HG02840 (cell line): ENCODE results near the gene LHPP.

ENCODE experiments used
- ATAC-seq: cut with Tn5 transposase; IDR thresholded peaks from one replicate; pipeline ENCODE4 v1.9.1; 2021; ENCODE audit warnings: mild to moderate bottlenecking, moderate library complexity, moderate number of reproducible peaks; ENCODE audit not compliant: unreplicated experiment, low FRiP score

The LHPP gene

DNA sequence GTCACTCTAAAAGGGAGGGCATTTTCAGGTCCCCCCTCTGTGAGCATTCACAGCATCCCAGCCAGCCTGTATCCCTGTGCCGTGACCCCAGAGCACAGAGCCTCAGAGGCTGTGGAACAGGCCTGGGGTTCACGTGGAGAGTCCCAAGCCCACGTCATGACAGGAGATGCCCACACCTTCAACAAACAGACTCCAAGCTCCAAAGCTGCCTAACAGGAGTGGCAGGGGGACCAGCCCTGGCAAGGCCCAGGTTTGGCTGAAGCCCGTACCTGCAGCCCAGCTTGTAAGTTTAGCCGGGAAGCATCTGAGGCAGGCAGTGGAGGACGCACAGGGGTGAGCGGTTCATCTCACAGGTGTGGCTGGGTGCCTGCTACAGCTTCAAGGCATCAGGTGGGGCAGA is 33.5 kb downstream of the LHPP start:
- ATAC-seq: no peak

DNA sequence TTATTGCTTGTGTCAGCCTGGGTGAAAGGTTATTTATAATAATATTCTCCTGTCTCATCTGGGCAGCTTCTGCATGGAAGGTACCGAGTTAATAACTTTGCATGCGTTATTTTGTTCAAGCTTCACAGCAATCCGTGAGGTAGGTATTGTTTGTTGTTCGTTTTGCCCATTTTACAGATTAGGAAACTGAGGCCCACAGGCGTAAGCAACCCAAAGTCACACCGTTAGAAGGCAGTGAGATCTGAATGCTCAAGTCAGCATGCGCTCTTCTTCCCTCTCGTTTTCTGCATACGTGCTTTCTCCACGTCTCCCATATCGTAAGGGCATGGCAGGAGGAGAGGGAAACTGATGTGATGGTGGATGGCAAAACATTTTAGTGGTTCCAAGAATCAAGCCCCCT is 34.1 kb downstream of the LHPP start:
- no peak for ATAC-seq

DNA sequence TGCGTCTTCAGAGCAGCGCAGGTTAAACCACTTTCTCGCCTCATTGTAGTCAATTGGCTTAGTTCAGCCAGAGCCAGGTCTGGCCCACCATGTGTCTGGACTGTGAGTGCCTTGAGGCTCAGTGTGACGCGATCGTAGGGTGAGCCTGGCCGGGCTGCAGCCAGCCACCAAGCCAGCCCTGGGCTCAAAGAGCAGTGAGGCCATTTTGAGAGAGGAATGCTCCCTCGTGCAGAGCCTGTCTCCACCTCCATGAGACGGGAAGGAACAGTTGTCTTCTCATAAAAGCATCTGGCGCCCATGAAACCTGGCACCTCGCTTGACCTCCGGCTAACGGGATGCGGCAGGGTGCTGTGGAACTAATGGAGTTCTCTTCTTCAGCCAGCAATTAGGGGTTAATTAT is 34.5 kb downstream of the LHPP start:
- no peak for ATAC-seq

DNA sequence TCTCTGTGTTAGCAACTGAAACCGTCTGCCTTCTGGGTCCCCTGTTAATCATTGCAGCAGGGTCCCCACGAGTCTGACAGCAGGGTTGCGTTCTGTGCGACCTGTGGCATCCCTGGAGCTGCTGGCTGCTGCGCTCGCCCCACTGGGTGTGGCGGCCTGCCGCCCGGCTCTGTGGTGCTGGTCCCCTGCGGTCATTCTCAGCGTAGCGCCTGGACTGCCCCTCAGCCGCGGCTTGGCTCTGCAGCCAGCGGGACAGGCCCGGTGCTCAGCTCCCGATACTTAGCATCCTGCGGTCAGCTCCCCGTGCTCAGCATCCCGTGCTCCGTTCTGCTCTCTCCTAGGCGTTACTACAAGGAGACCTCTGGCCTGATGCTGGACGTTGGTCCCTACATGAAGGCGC is 35.0 kb downstream of the LHPP start:
- no peak for ATAC-seq

DNA sequence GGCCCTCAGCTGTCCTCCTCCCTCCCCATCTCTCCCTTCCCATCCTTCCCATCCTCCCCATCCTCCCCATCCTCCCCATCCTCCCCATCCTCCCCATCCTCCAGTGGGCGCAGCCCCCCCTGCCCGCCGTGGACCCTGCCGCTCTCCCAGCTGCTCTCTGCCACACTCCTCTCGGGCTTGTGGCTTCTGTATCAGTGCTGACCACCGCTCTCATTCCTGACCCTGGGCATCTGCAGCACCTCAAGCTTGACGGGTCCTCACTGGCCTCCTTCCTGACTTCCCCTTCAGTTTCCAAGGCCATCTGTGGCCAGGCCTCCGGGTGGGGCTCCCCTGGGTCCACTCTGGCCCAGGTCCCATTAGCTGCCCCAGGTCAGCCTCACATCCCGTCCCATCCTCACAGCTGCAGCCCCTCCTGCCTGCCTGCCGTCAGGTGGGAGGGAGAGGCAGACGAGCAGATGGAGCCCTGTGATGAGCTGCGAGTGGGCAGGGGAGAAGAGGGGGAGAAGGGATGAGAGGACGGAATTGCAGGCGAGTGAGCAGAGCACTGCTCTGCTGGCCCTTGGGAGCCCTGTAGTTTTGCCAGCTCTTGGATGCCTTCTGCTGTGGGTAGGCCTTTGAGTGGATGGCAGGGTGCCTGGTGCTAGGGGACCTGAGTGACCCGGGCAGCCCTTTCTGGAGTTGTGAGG is 35.7 kb downstream of the LHPP start:
- no peak for ATAC-seq

DNA sequence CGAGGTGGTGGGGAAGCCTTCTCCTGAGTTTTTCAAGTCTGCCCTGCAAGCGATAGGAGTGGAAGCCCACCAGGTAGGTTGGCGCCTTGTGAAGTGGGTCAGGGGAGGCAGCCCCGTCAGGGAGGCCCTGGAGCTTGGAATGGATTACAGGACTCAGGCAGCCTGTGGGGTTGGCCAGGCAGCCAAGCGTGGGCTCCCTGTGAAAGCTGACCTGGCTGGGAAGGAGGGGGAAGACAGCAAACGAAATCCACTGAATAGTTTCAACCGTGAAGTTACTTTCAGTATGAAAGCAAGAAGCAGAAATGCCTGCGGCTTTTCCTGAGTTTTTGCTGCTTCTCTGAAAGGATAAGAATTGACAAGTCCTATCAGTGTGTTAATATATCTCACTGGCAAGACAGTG is 36.4 kb downstream of the LHPP start:
- no peak for ATAC-seq

DNA sequence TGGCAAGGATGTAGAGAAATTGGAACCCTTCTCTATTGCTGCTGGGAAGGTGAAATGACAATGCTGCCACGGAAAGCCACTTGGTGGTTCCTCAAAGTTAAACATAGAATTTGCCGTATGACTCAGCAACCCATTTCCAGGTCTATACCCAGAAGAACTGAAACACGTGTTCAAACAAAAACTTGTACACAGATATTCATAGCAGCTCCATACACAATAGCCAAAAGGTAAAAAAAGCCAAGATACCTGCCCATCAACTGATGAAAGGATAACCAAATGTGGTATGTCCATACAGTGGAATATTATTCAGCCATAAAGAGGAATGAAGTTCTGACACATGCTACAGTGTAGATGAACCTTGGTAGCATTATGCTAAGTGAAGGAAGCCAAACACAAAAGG is 39.1 kb downstream of the LHPP start:
- no peak for ATAC-seq

DNA sequence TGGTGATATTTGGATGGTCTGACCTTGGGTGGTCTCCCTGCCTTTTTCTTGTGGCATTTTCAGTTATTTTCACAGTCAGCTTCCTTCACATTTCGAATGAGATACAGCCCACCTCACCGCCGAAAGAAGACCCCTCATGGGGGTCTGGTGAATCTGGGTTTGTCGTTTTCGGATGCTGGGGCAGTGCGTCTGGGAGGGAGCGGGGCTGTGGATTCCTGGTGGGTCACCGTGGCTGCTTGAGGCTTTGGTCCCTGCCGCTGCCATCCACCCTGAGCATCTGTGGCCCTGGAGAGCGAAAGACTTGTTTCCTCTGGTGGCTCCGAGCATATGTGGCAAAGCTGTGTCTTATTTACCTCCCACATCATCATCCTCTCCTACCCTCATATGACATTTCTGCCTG is 43.1 kb downstream of the LHPP start:
- no peak for ATAC-seq

DNA sequence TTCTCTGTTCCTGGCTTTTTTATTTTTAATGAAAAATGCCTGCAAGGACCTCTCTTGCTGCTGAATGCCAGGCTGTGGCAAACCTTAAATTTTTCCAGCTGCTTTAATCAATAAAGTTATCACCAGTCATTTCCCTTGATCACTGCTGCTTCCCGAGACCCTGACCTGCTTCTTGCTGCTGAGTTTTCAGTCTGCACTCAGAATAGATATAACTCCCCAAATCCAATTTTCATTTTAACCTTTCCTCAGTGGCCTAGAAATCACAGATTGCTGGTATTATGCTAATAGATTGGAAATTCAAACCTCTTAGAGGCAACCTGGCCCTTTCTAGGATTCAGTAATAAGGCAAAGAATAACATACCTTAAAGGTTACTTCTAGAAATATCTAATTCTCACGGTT is 43.7 kb downstream of the LHPP start:
- ATAC-seq: no peak

DNA sequence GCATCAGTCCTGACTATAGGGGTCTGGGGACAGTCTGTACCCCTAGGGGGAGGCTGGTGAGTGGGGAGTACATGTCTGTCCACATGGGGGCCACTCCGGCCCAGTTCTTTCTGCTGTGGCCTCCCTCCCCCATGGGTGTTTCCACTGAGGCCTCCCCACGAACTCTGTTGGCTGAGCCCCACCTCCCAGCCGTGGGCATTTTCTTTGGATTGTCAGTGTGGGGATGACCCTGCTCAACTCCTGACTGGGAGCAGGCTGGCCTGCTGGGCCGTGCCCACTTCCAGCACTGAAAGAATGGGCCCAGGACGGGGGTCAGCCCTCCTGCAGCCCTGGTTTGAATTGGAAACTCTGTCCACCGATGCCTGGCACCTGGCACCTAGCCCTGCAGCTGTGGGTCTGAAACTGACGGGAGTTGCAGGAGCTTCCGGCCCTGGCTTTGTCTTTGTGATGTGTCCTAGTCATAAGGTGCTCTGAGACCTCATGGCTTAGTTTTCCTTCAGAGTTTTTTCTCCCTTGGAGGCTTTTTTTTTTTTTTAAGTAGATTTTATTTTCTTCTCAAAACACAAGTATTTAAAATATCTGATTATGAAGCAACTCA is 46.5 kb downstream of the LHPP start:
- no peak for ATAC-seq

DNA sequence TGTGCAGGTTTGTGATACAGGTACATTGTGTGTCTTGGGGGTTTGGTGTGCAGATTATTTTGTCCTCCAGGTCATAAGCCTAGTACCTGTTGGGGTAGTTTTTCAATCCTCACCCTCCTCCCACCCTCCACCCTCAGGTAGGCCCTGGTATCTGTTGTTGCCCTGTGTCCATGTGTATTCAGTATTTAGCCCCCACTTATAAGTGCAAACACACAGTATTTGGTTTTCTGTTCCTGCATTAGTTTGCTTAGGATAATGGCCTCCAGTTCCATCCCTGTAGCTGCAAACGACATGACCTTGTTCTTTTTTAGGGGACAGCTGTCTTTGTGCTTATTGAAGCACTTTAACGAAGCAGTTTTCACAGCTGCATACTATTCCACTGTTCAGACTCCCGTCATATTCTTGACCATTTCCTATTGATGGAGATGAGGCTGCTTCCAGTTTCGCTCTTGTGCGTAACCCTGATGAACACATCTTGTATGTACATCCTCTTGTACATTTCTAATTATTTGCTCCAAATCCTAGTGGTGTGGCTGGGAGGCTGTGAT is 47.4 kb downstream of the LHPP start:
- ATAC-seq: no peak

DNA sequence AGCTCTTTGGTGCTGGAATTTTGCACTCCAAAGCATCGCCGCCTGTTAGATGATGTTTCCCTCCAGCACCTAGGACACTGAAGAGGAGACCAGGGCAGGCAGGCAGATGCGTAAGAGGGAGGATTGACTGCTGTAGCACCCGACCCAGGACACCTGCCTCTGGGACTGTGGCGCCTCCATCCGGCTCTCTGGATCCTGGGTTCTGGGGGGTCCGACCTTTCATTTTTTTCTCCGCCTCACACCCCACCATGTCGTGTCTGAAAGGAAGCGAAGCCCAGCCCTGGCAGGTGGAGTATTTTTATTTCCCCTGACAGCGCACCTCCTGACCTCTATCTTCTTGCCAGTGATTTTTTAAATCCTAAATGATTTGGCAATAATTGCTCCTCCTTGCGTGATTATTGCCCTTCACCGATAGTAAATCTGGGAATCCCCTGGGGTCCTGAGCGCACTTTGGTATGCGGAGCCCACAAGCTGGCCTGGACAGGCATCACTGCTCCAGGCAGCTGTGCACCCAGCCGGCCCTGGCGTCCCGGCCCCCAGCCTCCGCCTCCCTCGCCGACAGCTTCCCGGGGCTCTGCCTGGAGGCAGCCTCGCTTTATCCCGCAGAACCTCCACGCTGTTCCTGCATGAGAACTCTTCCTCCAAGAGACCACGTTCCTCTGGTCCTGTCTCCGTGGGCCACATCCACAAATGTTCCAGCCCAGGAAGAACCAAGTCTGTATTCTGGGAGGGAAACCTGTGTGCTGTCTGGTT is 48.4 kb downstream of the LHPP start:
- ATAC-seq: no peak

DNA sequence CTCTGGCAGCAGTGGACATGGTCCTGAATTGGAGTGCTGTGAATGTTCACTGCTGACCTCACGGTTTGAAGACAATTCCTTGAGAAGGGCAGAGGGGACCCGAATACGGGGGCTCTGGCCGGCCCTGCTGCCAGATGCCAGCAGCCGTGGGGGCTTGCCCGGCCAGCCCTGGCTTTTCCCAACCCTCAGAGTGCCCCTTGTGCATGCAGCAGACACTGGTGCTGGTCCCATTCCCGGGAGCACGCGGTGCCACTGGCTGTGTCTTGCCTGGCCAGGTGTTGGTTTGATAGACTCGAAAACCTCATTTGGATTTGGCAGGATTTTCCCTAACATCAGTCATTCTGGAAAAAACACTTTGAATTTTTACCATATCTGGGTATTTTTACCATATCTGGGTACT is 49.1 kb downstream of the LHPP start:
- no peak for ATAC-seq

DNA sequence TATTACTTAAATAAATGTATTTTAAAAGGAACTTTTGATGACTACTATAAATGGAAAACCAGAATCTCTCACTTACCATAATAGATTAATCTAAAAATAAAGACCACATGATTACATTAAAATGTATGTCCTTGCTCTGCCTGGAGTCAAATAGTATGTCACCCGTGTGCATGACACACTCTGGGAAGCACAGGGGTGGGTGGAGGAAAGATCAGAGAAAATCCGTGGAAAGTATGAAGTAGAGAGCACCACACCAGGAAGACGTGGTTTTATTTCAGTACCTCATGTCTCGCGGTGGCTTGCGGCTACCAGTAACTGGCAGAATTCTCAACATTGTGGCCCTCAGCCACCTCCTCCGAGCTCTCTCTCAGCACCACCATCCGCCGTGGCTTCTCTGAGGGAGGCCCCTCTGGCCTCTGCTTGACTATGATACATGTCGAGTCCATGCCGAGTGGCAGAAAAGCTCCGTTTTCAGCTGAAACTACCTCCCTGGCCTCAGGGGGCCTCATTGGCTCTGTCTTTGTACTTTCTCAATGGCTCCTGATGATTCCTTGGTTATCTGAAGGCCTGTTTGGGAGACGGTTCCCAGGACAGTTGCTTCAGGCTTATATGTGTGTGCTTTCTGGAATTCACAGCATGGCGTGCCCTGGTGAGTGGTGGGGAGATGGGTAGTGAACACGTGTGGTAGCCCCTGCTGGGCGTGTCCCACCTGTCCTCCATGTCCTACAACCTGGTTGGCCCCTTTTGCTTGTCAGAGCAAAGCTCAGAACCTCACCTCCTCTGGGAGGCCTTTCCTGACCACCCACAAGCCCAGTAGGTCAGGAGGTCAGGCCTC is 49.8 kb downstream of the LHPP start:
- ATAC-seq: no peak

DNA sequence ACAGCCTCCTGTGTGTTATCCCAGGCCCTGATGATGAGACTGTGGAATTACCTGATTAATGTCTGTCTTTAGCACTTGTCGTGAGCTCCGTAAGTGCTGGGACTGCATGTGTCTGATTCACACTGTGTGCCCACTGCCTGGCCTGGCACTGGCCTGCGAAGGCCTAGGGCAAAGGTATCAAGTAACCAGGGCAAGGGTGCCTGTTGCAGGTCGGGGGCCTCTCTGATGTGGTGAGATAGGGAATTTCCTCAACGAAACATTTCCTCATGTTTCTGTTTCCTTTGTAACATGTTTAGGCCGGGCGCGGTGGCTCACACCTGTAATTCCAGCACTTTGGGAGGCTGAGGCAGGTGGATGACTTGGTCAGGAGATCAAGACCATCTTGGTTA is 50.4 kb downstream of the LHPP start:
- no peak for ATAC-seq

DNA sequence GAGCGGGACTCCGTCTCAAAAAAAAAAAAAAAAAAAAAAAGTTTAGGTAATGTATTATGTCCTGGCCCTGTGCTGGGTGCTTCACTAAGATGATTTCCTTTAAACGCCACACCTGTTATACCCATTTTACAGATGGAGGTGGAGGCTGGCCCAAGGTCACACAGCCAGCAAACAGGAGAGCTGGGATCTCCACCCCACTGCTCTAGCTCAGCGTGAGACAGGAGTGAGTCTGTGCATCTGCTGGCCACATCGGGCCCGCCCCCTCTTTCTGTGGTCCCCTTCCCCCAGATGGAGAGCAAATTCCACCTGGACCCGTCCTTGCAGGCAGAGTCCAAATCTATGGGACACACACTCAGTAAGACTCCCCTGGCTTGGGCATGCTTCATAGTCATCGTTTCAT is 51.0 kb downstream of the LHPP start:
- ATAC-seq: no peak

DNA sequence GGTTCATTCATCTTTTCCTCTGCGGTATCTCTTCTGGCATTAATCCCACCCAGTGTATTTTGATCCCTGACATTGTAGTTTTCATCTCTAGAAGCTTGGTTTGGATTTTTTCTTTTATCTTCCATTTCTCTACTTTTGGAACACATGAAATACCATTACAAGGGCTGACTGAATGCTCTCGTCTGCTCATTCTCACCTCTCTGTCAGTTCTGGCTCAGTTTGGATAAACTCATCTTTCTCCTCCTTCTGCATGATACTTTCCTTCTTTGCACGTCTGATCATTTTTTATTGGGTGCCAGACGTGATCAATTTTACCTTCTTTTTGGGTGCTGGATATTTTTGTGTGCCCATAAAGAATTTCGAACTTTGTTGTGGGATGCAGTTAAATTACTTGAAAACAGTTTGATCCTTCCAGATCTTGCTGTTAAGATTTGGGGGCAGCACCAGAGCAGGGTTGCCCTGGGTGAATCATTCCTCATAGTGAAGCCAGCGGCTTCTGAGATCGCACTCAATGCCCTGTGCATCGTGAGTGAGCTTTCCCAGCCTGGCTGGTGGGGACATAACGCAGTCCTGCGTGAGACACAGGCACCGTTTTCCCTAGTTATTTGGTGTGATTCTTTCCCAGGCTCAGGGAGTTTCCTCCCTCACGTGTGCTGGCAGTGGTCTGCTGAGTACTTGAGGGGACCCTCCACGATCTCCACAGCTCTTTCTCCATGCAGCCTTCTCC is 53.8 kb downstream of the LHPP start:
- no peak for ATAC-seq

DNA sequence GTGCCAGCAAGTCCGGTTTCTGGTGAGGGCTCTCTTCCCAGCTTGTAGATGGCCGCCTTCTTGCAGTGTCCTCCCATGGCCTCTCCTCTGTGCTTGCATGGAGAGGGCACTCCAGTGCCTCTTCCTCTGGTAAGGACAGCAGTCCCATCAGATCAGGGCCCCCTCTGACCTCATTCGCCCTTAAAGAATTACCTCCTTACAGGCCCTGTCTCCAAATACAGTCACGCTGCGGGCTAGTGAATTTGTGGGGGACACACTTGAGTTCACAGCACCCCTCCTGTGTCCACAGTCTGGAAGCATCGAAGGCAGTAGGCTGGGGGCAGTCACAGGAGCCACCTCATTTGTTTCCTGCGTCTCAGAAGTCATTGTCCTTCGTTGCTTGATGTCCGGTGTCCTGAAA is 54.6 kb downstream of the LHPP start:
- ATAC-seq: no peak

DNA sequence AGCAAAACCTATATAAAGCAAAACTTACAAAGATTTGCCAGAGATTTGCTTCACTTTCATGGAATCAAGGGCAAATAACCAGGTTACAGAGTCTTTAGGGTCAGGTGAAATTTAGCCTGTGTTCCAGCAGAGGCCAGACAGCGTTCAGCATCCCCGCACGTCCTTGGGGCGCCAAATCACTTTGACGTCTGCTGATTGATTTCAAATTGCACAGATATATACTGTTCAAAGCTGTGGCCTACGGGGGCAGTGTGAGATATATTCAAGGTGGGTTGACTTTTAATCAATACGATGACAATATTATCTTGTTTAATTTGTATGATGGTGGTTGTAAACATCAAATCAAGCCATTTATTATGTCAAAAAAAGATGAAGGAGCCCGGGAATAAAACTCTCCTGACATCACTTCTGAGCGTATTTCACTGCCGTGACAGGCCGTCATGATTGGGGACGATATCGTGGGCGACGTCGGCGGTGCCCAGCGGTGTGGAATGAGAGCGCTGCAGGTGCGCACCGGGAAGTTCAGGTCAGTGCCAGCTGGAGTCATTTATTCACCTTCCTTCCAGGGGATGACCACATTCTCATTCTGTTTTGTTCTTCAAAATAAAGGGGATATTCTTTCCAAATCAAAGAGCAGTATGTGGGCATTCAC is 55.2 kb downstream of the LHPP start:
- no peak for ATAC-seq

DNA sequence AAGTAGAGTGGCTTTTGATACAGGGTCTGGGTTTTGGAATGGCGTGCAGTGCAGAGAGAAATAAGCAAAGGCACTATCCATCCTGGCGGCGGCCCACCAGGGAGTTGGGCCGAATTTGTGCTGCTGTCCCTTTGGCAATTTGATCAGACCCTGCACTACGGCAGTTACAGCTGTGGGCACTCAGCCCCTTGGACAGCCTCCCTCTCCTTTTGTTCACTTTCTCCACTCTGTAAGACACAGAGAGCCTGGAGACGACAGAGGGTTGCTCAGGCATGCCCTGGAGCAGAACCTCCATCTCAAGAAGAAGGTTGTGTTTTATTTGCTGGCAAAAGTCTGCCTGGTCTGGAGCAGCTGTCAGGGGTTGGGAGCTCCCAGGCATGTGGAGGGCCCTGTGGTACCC is 55.8 kb downstream of the LHPP start:
- no peak for ATAC-seq
